ENCODE data around the gene CCDC169. TPM values are rescaled to one million over a fixed set of nuclear protein-coding genes. Genes with fewer than 3 reads are reported as not detected.
A peak's percentile ranks its signal among the peaks of the same experiment; 100 is the strongest.
"Not testable (repeated sequence)": the region's sequence is repeated elsewhere in the genome, so short reads cannot be mapped to it uniquely, and the experiment has no call there.

CCDC169 gene
- total and polyA plus RNA-seq, 9 donors, result 2.0 to 5.3 (median 3.0) TPM

GRCh38 chr13:36323408-36323807 lies 25.8 kb upstream of the CCDC169 start:
- no peaks in the 10 kb centered on the region for H3K27me3 ChIP-seq (ENCODE audit: control insufficient read depth, insufficient read depth, low read length)
- WGBS (ENCODE audit: insufficient coverage), result no CpG with 5 or more reads among the region's 3 CpGs
- H3K4me3 ChIP-seq (ENCODE audit: low read length), result no peak overlapping the region
- DNase-seq, result no peak
- no peaks in the 10 kb centered on the region for H3K9me3 ChIP-seq (replicated peaks; ENCODE audit: control insufficient read depth, low read depth, low read length)
- H3K27ac ChIP-seq (ENCODE audit: low read length), result no peak overlapping the region
- H3K4me1 ChIP-seq (ENCODE audit: control insufficient read depth, insufficient read depth, low read length), result no peaks in the 10 kb centered on the region
- H3K36me3 ChIP-seq (ENCODE audit: control insufficient read depth, insufficient read depth, low read length), result peaks cover 24% of the 10 kb centered on the region

DNA sequence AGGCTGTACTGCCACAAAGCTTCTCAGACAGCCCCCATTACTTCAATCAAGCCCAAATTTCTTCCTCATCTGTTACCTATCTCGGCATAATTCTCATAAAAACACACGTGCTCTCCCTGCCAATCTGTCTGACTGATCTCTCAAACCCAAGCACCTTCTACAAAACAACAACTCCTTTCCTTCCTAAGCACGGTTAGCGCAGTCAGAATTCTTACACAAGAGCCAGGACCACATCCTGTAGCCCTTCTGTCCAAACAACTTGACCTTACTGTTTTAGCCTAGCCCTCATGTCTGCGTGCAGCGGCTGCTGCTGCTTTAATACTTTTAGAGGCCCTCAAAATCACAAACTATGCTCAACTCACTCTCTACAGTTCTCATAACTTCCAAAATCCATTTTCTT lies 22.2 kb upstream of the CCDC169 start:
- not testable (repeated sequence) for H3K4me3 ChIP-seq (ENCODE audit: low read length); H3K9me3 ChIP-seq (replicated peaks; ENCODE audit: control insufficient read depth, low read depth, low read length); H3K27me3 ChIP-seq (ENCODE audit: control insufficient read depth, insufficient read depth, low read length); H3K27ac ChIP-seq (ENCODE audit: low read length); H3K4me1 ChIP-seq (ENCODE audit: control insufficient read depth, insufficient read depth, low read length); DNase-seq
- peaks cover 24% of the 10 kb centered on the region for H3K36me3 ChIP-seq (ENCODE audit: control insufficient read depth, insufficient read depth, low read length)
- 45% methylated on average over 6 of the region's 6 CpGs for WGBS (ENCODE audit: insufficient coverage)

DNA sequence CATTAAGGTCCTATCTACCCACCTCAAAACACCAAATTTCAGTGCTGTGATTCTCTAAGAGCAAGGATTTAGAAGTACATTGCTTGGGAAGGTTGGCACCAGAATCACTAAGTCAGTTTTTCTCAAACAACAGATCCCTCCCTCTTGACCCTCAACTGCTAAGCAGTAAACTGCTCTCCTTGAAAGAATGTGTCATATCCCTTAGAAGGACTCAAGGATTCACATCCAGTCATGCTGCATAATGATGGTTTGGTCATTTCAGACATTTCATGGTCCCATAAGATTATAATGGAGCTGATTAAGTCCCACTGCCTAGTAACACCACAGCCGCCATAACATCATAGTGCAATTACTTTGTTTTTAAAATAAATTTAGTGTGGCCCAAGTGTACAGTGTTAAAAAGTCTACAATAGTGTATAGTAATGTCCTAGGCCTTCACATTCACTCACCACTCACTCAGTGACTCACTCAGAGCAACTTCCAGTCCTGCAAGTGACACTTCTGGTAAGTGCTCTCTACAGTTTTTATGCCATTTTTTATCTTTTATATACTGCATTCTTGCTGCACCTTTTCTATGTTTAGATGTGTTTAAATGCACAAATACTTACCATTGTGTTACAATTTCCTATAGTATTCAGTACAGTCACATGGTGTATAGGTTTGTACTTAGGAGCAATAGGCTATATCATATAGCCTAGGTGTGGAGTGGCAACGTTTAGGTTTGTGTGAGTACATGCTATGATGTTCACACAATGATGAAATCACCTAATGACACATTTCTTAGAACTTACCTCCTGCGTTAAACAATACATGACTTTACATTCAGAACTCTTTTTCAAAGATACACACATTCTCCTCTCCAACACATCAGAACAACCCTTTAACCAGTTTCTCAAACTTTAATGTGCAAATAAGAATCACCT lies 15.7 kb upstream of the CCDC169 start:
- H3K27me3 ChIP-seq (ENCODE audit: control insufficient read depth, insufficient read depth, low read length), result no peaks in the 10 kb centered on the region
- no peak overlapping the region for H3K4me3 ChIP-seq (ENCODE audit: low read length)
- no peak for DNase-seq
- H3K9me3 ChIP-seq (replicated peaks; ENCODE audit: control insufficient read depth, low read depth, low read length), result no peaks in the 10 kb centered on the region
- no peak overlapping the region for H3K27ac ChIP-seq (ENCODE audit: low read length)
- WGBS (ENCODE audit: insufficient coverage), result no CpG with 5 or more reads among the region's 3 CpGs
- peaks cover 38% of the 10 kb centered on the region for H3K36me3 ChIP-seq (ENCODE audit: control insufficient read depth, insufficient read depth, low read length)
- no peaks in the 10 kb centered on the region for H3K4me1 ChIP-seq (ENCODE audit: control insufficient read depth, insufficient read depth, low read length)

- Histone ChIP-seq H3K27ac (ENCODE audit: low read length) (no peak overlapping the region), H3K4me3 (ENCODE audit: low read length) (no peak overlapping the region), H3K9me3 (replicated peaks; ENCODE audit: control insufficient read depth, low read depth, low read length) (no peaks in the 10 kb centered on the region), H3K4me1 (ENCODE audit: control insufficient read depth, insufficient read depth, low read length) (no peaks in the 10 kb centered on the region), H3K27me3 (ENCODE audit: control insufficient read depth, insufficient read depth, low read length) (no peaks in the 10 kb centered on the region), H3K36me3 (ENCODE audit: control insufficient read depth, insufficient read depth, low read length) (peaks cover 38% of the 10 kb centered on the region)
- DNase-seq, result no peak
- WGBS (ENCODE audit: insufficient coverage), result 94% methylated on average over 2 of the region's 7 CpGs
Observed at GRCh38 chr13:36310417-36311108, 12.9 kb upstream of the CCDC169 start.

DNA sequence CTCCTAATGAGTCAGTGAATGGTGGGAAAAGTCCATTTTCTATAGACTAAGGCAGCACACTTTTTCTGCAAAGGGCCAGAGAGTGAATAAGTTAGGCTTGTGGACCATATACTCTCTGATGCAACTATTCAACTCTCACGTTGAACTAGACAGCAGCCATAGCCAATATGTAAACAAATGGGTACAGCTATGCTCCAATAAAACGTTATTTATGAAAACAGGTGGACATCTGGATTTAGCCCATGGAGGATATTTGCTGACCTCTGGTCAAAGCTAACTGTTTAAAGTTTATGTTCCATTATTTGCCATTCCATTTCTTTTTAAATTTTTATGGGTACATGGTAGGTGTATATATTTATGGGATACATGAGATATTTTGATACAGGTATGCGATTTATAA lies 4.7 kb upstream of the CCDC169 start:
- WGBS (ENCODE audit: insufficient coverage), result no CpG with 5 or more reads among the region's 3 CpGs
- Histone ChIP-seq H3K9me3 (replicated peaks; ENCODE audit: control insufficient read depth, low read depth, low read length) (no peaks in the 10 kb centered on the region), H3K27me3 (ENCODE audit: control insufficient read depth, insufficient read depth, low read length) (peaks cover 4% of the 10 kb centered on the region), H3K27ac (ENCODE audit: low read length) (no peak overlapping the region), H3K4me3 (ENCODE audit: low read length) (no peak overlapping the region), H3K4me1 (ENCODE audit: control insufficient read depth, insufficient read depth, low read length) (peaks cover 9% of the 10 kb centered on the region), H3K36me3 (ENCODE audit: control insufficient read depth, insufficient read depth, low read length) (peaks cover 2% of the 10 kb centered on the region)
- DNase-seq, result no peak

DNA sequence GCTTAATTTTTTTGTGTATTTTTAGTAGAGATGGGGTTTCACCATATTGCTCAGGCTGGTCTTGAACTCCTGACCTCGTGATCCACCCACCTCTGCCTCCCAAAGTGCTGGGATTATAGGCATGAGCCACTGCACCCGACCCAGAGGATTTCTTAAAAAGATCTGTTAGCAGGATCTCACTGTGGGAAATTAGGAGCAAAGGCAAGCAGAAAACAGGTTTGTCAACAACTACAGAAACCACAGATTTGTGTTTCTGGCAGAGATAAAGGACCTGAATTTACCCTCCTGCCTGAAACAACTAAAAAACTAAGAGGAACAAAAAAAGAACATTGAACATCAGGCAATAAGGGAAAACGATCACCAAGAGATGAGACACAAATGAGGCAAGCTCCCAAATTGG lies 1.9 kb upstream of the CCDC169 start:
- WGBS (ENCODE audit: insufficient coverage), result 59% methylated on average over 2 of the region's 3 CpGs
- peaks cover 10% of the 10 kb centered on the region for H3K4me1 ChIP-seq (ENCODE audit: control insufficient read depth, insufficient read depth, low read length)
- H3K9me3 ChIP-seq (replicated peaks; ENCODE audit: control insufficient read depth, low read depth, low read length); H3K27ac ChIP-seq (ENCODE audit: low read length); DNase-seq; H3K27me3 ChIP-seq (ENCODE audit: control insufficient read depth, insufficient read depth, low read length); H3K36me3 ChIP-seq (ENCODE audit: control insufficient read depth, insufficient read depth, low read length); H3K4me3 ChIP-seq (ENCODE audit: low read length): not testable (repeated sequence)

DNA sequence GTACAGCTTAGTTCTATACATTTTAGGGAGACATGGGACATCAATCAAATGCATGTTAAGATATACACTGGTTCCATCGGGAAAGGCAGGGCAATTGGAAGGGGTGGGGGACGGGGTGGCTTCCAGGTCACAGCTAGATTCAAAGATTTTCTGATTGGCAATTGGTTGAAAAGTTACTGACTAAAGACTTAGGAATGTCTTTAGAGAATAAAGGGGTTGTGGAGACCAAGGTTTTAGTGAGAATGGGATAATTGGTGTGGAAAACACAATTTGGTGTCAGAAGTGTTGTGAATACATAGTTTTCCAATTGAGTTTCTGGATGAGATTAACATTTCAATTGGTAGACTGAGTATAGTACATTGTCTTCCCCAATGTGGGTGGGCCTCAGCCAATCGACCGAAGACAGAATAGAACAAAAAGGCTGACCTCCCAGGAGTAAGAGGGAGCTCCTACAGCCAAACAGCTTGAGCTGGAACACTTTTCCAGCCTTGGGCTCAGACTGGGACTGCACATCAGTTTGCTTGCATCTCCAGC lies 988 bp upstream of the CCDC169 start:
- Histone ChIP-seq H3K4me1 (ENCODE audit: control insufficient read depth, insufficient read depth, low read length) (peaks cover 10% of the 10 kb centered on the region), H3K27ac (ENCODE audit: low read length) (no peak overlapping the region), H3K9me3 (replicated peaks; ENCODE audit: control insufficient read depth, low read depth, low read length) (no peaks in the 10 kb centered on the region), H3K27me3 (ENCODE audit: control insufficient read depth, insufficient read depth, low read length) (peaks cover 5% of the 10 kb centered on the region), H3K36me3 (ENCODE audit: control insufficient read depth, insufficient read depth, low read length) (no peaks in the 10 kb centered on the region), H3K4me3 (ENCODE audit: low read length) (no peak overlapping the region)
- 17% methylated on average over 4 of the region's 4 CpGs for WGBS (ENCODE audit: insufficient coverage)
- peak; percentile 82 for DNase-seq

- H3K27ac ChIP-seq (ENCODE audit: low read length), result no peak overlapping the region
- H3K9me3 ChIP-seq (replicated peaks; ENCODE audit: control insufficient read depth, low read depth, low read length), result peaks cover 3% of the 10 kb centered on the region
- H3K4me1 ChIP-seq (ENCODE audit: control insufficient read depth, insufficient read depth, low read length), result peaks cover 10% of the 10 kb centered on the region
- no peak for DNase-seq
- no peaks in the 10 kb centered on the region for H3K36me3 ChIP-seq (ENCODE audit: control insufficient read depth, insufficient read depth, low read length)
- no peak overlapping the region for H3K4me3 ChIP-seq (ENCODE audit: low read length)
- WGBS (ENCODE audit: insufficient coverage), result 83% methylated on average over 2 of the region's 3 CpGs
- H3K27me3 ChIP-seq (ENCODE audit: control insufficient read depth, insufficient read depth, low read length), result peaks cover 5% of the 10 kb centered on the region
Observed at GRCh38 chr13:36294096-36294495, 3.5 kb downstream of the CCDC169 start.

DNA sequence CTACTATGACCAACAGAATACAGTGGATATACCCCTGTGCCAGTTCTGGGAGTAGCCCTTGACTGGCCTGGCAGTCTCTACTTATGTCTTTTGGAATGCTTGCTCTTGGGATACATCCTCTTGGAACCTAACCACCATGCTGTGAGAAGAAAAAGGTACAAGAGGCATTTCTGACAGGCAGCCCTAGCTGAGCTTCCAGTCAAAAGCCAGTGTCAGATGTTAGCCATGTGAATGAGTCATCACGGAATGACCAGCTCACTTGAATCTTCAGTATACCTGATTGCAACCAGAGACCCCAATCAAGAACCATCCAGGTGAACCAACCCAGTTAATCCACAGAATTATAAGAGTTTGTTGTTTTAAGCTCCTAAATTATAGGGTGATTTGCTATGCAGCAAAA lies 4.1 kb downstream of the CCDC169 start:
- Histone ChIP-seq H3K9me3 (replicated peaks; ENCODE audit: control insufficient read depth, low read depth, low read length) (peaks cover 4% of the 10 kb centered on the region), H3K4me1 (ENCODE audit: control insufficient read depth, insufficient read depth, low read length) (peaks cover 10% of the 10 kb centered on the region), H3K27me3 (ENCODE audit: control insufficient read depth, insufficient read depth, low read length) (peaks cover 5% of the 10 kb centered on the region), H3K36me3 (ENCODE audit: control insufficient read depth, insufficient read depth, low read length) (no peaks in the 10 kb centered on the region), H3K27ac (ENCODE audit: low read length) (no peak overlapping the region), H3K4me3 (ENCODE audit: low read length) (no peak overlapping the region)
- no CpG with 5 or more reads among the region's 1 CpG for WGBS (ENCODE audit: insufficient coverage)
- no peak for DNase-seq

GRCh38 chr13:36288794-36289391 lies 8.7 kb downstream of the CCDC169 start:
- H3K9me3 ChIP-seq (replicated peaks; ENCODE audit: control insufficient read depth, low read depth, low read length), result peaks cover 4% of the 10 kb centered on the region
- no peaks in the 10 kb centered on the region for H3K4me1 ChIP-seq (ENCODE audit: control insufficient read depth, insufficient read depth, low read length)
- no peak for DNase-seq
- no peak overlapping the region for H3K4me3 ChIP-seq (ENCODE audit: low read length)
- no peaks in the 10 kb centered on the region for H3K27me3 ChIP-seq (ENCODE audit: control insufficient read depth, insufficient read depth, low read length)
- H3K36me3 ChIP-seq (ENCODE audit: control insufficient read depth, insufficient read depth, low read length), result no peaks in the 10 kb centered on the region
- no peak overlapping the region for H3K27ac ChIP-seq (ENCODE audit: low read length)
